ENCODE measurements around the gene NAA25. TPM values are rescaled to one million over a fixed set of nuclear protein-coding genes. Genes with fewer than 3 reads are reported as not detected.
"Not testable (repeated sequence)": the region's sequence is repeated elsewhere in the genome, so short reads cannot be mapped to it uniquely, and the experiment has no call there.

NAA25 gene
- total RNA-seq, 1 experiment from 2014 or later, result 39.2 TPM

- H2AFZ ChIP-seq (ENCODE audit: low read length), result no peak overlapping the region
- no peaks in the 10 kb centered on the region for H3K9me3 ChIP-seq (ENCODE audit: low read length)
- no peak for DNase-seq
- no peak overlapping the region for H3K4me3 ChIP-seq (ENCODE audit: low read length)
- H3K36me3 ChIP-seq (ENCODE audit: insufficient read depth, low read length), result peaks cover 50% of the 10 kb centered on the region
- H3K9ac ChIP-seq (ENCODE audit: low read length), result no peak overlapping the region
- no peak overlapping the region for H3K27ac ChIP-seq (ENCODE audit: low read length)
- no peaks in the 10 kb centered on the region for H4K20me1 ChIP-seq (ENCODE audit: insufficient read depth, low read depth, low read length)
- H3K79me2 ChIP-seq (ENCODE audit: low read length), result peaks cover 26% of the 10 kb centered on the region
- H3K27me3 ChIP-seq (ENCODE audit: low read length), result no peaks in the 10 kb centered on the region
- H3K9me2 ChIP-seq (replicated peaks; ENCODE audit: insufficient read depth, low read length), result no peaks in the 10 kb centered on the region
- H3K4me2 ChIP-seq (ENCODE audit: low read depth, low read length, poor library complexity, severe bottlenecking), result no peak overlapping the region
- no peaks in the 10 kb centered on the region for H3K4me1 ChIP-seq (ENCODE audit: low read length)
Observed at GRCh38 chr12:112063273-112063672, 45.3 kb downstream of the NAA25 start.

GRCh38 chr12:112061137-112061536 lies 47.4 kb downstream of the NAA25 start:
- Histone ChIP-seq H3K4me2 (ENCODE audit: low read depth, low read length, poor library complexity, severe bottlenecking) (no peak overlapping the region), H3K9me2 (replicated peaks; ENCODE audit: insufficient read depth, low read length) (no peaks in the 10 kb centered on the region), H3K9me3 (ENCODE audit: low read length) (no peaks in the 10 kb centered on the region), H3K27ac (ENCODE audit: low read length) (no peak overlapping the region), H3K79me2 (ENCODE audit: low read length) (peaks cover 29% of the 10 kb centered on the region), H3K4me3 (ENCODE audit: low read length) (no peak overlapping the region), H2AFZ (ENCODE audit: low read length) (no peak overlapping the region), H3K9ac (ENCODE audit: low read length) (no peak overlapping the region), H3K4me1 (ENCODE audit: low read length) (no peaks in the 10 kb centered on the region), H3K27me3 (ENCODE audit: low read length) (no peaks in the 10 kb centered on the region), H3K36me3 (ENCODE audit: insufficient read depth, low read length) (peaks cover 42% of the 10 kb centered on the region), H4K20me1 (ENCODE audit: insufficient read depth, low read depth, low read length) (no peaks in the 10 kb centered on the region)
- DNase-seq, result no peak

- Histone ChIP-seq H3K27me3 (ENCODE audit: low read length) (no peaks in the 10 kb centered on the region), H4K20me1 (ENCODE audit: insufficient read depth, low read depth, low read length) (no peaks in the 10 kb centered on the region), H3K9me3 (ENCODE audit: low read length) (no peaks in the 10 kb centered on the region), H3K4me3 (ENCODE audit: low read length) (no peak overlapping the region), H3K79me2 (ENCODE audit: low read length) (peaks cover 40% of the 10 kb centered on the region), H3K27ac (ENCODE audit: low read length) (no peak overlapping the region), H2AFZ (ENCODE audit: low read length) (no peak overlapping the region), H3K9ac (ENCODE audit: low read length) (no peak overlapping the region), H3K9me2 (replicated peaks; ENCODE audit: insufficient read depth, low read length) (no peaks in the 10 kb centered on the region), H3K4me2 (ENCODE audit: low read depth, low read length, poor library complexity, severe bottlenecking) (no peak overlapping the region), H3K4me1 (ENCODE audit: low read length) (no peaks in the 10 kb centered on the region), H3K36me3 (ENCODE audit: insufficient read depth, low read length) (peaks cover 79% of the 10 kb centered on the region)
- DNase-seq, result no peak
Observed at GRCh38 chr12:112049351-112049750, 59.2 kb downstream of the NAA25 start.

GRCh38 chr12:112046003-112046402 lies 62.6 kb downstream of the NAA25 start:
- no peak overlapping the region for H3K4me2 ChIP-seq (ENCODE audit: low read depth, low read length, poor library complexity, severe bottlenecking)
- H3K9me2 ChIP-seq (replicated peaks; ENCODE audit: insufficient read depth, low read length), result no peaks in the 10 kb centered on the region
- peaks cover 71% of the 10 kb centered on the region for H3K36me3 ChIP-seq (ENCODE audit: insufficient read depth, low read length)
- H2AFZ ChIP-seq (ENCODE audit: low read length), result no peak overlapping the region
- no peak for DNase-seq
- H3K79me2 ChIP-seq (ENCODE audit: low read length), result peaks cover 8% of the 10 kb centered on the region
- H3K9ac ChIP-seq (ENCODE audit: low read length), result no peak overlapping the region
- no peaks in the 10 kb centered on the region for H4K20me1 ChIP-seq (ENCODE audit: insufficient read depth, low read depth, low read length)
- H3K9me3 ChIP-seq (ENCODE audit: low read length), result no peaks in the 10 kb centered on the region
- no peak overlapping the region for H3K27ac ChIP-seq (ENCODE audit: low read length)
- H3K27me3 ChIP-seq (ENCODE audit: low read length), result no peaks in the 10 kb centered on the region
- no peaks in the 10 kb centered on the region for H3K4me1 ChIP-seq (ENCODE audit: low read length)
- H3K4me3 ChIP-seq (ENCODE audit: low read length), result no peak overlapping the region

- H3K9ac ChIP-seq (ENCODE audit: low read length); H3K27me3 ChIP-seq (ENCODE audit: low read length); H3K4me1 ChIP-seq (ENCODE audit: low read length); H3K4me2 ChIP-seq (ENCODE audit: low read depth, low read length, poor library complexity, severe bottlenecking); H3K9me3 ChIP-seq (ENCODE audit: low read length); H3K4me3 ChIP-seq (ENCODE audit: low read length); H3K79me2 ChIP-seq (ENCODE audit: low read length); H3K9me2 ChIP-seq (replicated peaks; ENCODE audit: insufficient read depth, low read length); DNase-seq; H2AFZ ChIP-seq (ENCODE audit: low read length); H4K20me1 ChIP-seq (ENCODE audit: insufficient read depth, low read depth, low read length); H3K27ac ChIP-seq (ENCODE audit: low read length): not testable (repeated sequence)
- H3K36me3 ChIP-seq (ENCODE audit: insufficient read depth, low read length), result peaks cover 68% of the 10 kb centered on the region
Observed at GRCh38 chr12:112036614-112037013, 72.0 kb downstream of the NAA25 start.

- peaks cover 70% of the 10 kb centered on the region for H3K36me3 ChIP-seq (ENCODE audit: insufficient read depth, low read length)
- no peaks in the 10 kb centered on the region for H4K20me1 ChIP-seq (ENCODE audit: insufficient read depth, low read depth, low read length)
- H3K9me3 ChIP-seq (ENCODE audit: low read length), result no peaks in the 10 kb centered on the region
- no peaks in the 10 kb centered on the region for H3K9me2 ChIP-seq (replicated peaks; ENCODE audit: insufficient read depth, low read length)
- peaks cover 4% of the 10 kb centered on the region for H3K4me1 ChIP-seq (ENCODE audit: low read length)
- H3K4me2 ChIP-seq (ENCODE audit: low read depth, low read length, poor library complexity, severe bottlenecking), result no peak overlapping the region
- H3K9ac ChIP-seq (ENCODE audit: low read length), result no peak overlapping the region
- H3K4me3 ChIP-seq (ENCODE audit: low read length), result no peak overlapping the region
- no peaks in the 10 kb centered on the region for H3K27me3 ChIP-seq (ENCODE audit: low read length)
- no peak for DNase-seq
- H3K27ac ChIP-seq (ENCODE audit: low read length), result no peak overlapping the region
- H2AFZ ChIP-seq (ENCODE audit: low read length), result no peak overlapping the region
- H3K79me2 ChIP-seq (ENCODE audit: low read length), result peaks cover 10% of the 10 kb centered on the region; the same call in 1 of the 2 replicates
Observed at GRCh38 chr12:112035219-112035785, 73.3 kb downstream of the NAA25 start.

- no peaks in the 10 kb centered on the region for H3K9me3 ChIP-seq (ENCODE audit: low read length)
- peaks cover 21% of the 10 kb centered on the region for H3K4me1 ChIP-seq (ENCODE audit: low read length)
- peaks cover 66% of the 10 kb centered on the region for H3K36me3 ChIP-seq (ENCODE audit: insufficient read depth, low read length)
Observed at GRCh38 chr12:112032292-112032691, 76.3 kb downstream of the NAA25 start.

GRCh38 chr12:112031472-112031871 lies 77.1 kb downstream of the NAA25 start:
- no peak overlapping the region for H3K4me3 ChIP-seq (ENCODE audit: low read length)
- no peak for DNase-seq
- H4K20me1 ChIP-seq (ENCODE audit: insufficient read depth, low read depth, low read length), result no peaks in the 10 kb centered on the region
- peaks cover 16% of the 10 kb centered on the region for H3K79me2 ChIP-seq (ENCODE audit: low read length)
- no peaks in the 10 kb centered on the region for H3K27me3 ChIP-seq (ENCODE audit: low read length)
- no peak overlapping the region for H3K9ac ChIP-seq (ENCODE audit: low read length)
- no peak overlapping the region for H2AFZ ChIP-seq (ENCODE audit: low read length)
- H3K36me3 ChIP-seq (ENCODE audit: insufficient read depth, low read length), result peaks cover 65% of the 10 kb centered on the region
- H3K4me2 ChIP-seq (ENCODE audit: low read depth, low read length, poor library complexity, severe bottlenecking), result no peak overlapping the region
- H3K27ac ChIP-seq (ENCODE audit: low read length), result no peak overlapping the region
- no peaks in the 10 kb centered on the region for H3K9me2 ChIP-seq (replicated peaks; ENCODE audit: insufficient read depth, low read length)
- H3K9me3 ChIP-seq (ENCODE audit: low read length), result no peaks in the 10 kb centered on the region
- peaks cover 27% of the 10 kb centered on the region for H3K4me1 ChIP-seq (ENCODE audit: low read length)

More at GRCh38 chr12:112032292-112032691, 76.3 kb downstream of the NAA25 start:
- Histone ChIP-seq H4K20me1 (ENCODE audit: insufficient read depth, low read depth, low read length) (no peaks in the 10 kb centered on the region), H3K4me3 (ENCODE audit: low read length) (no peak overlapping the region), H3K9me2 (replicated peaks; ENCODE audit: insufficient read depth, low read length) (no peaks in the 10 kb centered on the region), H2AFZ (ENCODE audit: low read length) (no peak overlapping the region), H3K79me2 (ENCODE audit: low read length) (peaks cover 16% of the 10 kb centered on the region), H3K9ac (ENCODE audit: low read length) (no peak overlapping the region), H3K27ac (ENCODE audit: low read length) (no peak overlapping the region), H3K4me2 (ENCODE audit: low read depth, low read length, poor library complexity, severe bottlenecking) (no peak overlapping the region), H3K27me3 (ENCODE audit: low read length) (no peaks in the 10 kb centered on the region)
- DNase-seq, result no peak
